Neural progenitor cell (in vitro differentiated cells): ENCODE measurements around the gene MORC4.

ENCODE experiments used
- CTCF ChIP-seq: fragments of 200-600 bp; sonication (generic); IDR thresholded peaks from 2 replicates; pipeline ENCODE4 v1.5.1; 2017; ENCODE audit warnings: antibody characterized with exemption, mild to moderate bottlenecking
- EZH2 ChIP-seq: fragments of 200-600 bp; sonication (generic); IDR thresholded peaks from 2 replicates; pipeline ENCODE4 v1.6.1; 2017; ENCODE audit warnings: antibody characterized with exemption, mild to moderate bottlenecking, moderate library complexity
- EZH2phosphoT487 ChIP-seq: fragments of 200-600 bp; sonication (generic); IDR thresholded peaks from 2 replicates; pipeline ENCODE4 v1.6.1; 2017; ENCODE audit warnings: antibody characterized with exemption

- TF ChIP-seq EZH2 (no peak), EZH2phosphoT487 (no peak), CTCF (peak; percentile 48)
Observed at GRCh38 chrX:106959901-106960300, 40.1 kb downstream of the MORC4 start.
